ENCODE measurements around the gene IRF1.

DNA sequence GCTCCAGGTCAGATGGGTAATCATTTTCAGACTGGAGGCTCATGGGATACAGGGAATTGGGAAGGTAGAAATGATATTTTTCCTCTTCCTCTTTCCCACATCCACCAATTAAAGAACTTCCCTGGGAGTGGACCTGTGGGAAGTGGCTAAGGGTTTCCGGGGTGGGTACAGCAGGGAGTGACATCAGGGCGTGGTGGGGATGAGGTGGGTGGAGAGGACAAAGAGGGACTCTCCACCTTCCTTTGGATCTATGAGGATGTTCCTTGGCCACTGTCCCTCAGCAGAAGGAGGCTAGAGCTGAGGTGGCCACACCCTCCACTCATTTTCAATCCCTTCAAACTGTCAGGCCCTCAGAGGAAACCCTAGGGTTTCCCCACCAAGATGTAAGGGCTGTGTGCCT is 54.7 kb downstream of the IRF1 start:
- TF ChIP-seq, protein P1, sequence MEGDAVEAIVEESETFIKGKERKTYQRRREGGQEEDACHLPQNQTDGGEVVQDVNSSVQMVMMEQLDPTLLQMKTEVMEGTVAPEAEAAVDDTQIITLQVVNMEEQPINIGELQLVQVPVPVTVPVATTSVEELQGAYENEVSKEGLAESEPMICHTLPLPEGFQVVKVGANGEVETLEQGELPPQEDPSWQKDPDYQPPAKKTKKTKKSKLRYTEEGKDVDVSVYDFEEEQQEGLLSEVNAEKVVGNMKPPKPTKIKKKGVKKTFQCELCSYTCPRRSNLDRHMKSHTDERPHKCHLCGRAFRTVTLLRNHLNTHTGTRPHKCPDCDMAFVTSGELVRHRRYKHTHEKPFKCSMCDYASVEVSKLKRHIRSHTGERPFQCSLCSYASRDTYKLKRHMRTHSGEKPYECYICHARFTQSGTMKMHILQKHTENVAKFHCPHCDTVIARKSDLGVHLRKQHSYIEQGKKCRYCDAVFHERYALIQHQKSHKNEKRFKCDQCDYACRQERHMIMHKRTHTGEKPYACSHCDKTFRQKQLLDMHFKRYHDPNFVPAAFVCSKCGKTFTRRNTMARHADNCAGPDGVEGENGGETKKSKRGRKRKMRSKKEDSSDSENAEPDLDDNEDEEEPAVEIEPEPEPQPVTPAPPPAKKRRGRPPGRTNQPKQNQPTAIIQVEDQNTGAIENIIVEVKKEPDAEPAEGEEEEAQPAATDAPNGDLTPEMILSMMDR (conservative IDR thresholded peaks at IDR 0.05 in 1 of 2, IDR thresholded peaks at IDR 0.05 in 1 of 2; ENCODE audit: extremely low read depth in 1 of 2, insufficient read depth in 1 of 2, low read depth in 1 of 2, low read length in 2 of 2): no peak
- no peak for TF ChIP-seq EZH2 (IDR thresholded peaks at IDR 0.05; ENCODE audit: borderline replicate concordance, low read length)
